ENCODE results near the gene ZBTB5. TPM values are rescaled to one million over a fixed set of nuclear protein-coding genes. Genes with fewer than 3 reads are reported as not detected.

ZBTB5 gene
- total and polyA plus RNA-seq, 9 donors = 7.4 to 13.7 (median 11.8) TPM

DNA sequence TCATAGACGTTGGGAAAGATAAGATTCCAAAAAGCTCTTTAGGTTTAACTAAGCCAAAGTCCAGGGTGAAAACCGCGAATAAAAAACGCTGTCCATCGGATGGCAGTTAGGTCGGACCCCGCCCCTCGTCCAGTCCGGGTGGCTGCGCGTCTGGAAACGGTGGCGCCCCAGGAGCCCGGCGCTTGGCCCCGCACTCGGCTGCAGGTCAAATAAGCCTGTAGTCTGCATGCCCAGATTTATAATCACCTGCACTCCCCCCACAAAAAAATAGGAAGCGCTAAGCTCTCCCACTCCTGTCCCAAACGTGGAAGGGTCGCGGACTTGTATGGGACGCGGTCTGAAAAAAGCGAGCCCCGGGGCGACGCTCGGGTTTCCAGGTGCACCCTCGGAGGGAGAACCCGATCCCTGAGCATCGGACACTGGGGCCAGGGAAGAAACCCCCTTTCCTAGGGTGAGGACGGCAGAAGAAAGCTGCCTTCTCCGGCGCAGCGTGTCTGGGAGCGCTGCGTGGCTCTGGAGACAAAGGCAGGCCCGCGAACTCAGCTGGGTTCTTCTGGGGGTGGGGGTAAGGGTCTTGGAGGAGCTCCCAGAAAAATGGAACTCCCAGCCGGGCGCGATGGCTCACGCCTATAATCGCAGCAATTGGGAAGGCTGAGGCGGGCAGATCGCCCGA lies 923 bp upstream of the ZBTB5 start:
- TF ChIP-seq, protein P1, sequence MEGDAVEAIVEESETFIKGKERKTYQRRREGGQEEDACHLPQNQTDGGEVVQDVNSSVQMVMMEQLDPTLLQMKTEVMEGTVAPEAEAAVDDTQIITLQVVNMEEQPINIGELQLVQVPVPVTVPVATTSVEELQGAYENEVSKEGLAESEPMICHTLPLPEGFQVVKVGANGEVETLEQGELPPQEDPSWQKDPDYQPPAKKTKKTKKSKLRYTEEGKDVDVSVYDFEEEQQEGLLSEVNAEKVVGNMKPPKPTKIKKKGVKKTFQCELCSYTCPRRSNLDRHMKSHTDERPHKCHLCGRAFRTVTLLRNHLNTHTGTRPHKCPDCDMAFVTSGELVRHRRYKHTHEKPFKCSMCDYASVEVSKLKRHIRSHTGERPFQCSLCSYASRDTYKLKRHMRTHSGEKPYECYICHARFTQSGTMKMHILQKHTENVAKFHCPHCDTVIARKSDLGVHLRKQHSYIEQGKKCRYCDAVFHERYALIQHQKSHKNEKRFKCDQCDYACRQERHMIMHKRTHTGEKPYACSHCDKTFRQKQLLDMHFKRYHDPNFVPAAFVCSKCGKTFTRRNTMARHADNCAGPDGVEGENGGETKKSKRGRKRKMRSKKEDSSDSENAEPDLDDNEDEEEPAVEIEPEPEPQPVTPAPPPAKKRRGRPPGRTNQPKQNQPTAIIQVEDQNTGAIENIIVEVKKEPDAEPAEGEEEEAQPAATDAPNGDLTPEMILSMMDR (IDR thresholded peaks at IDR 0.05) = no peak
- no peak for TF ChIP-seq EP300 (IDR thresholded peaks at IDR 0.05)
- peak; percentile 76 for TF ChIP-seq POLR2A (IDR thresholded peaks at IDR 0.05)
- intact Hi-C loops (cut with DNase I) = loop anchor here in 1 of 4 donors (10.0 kb wide), 1 partner anchor 1711 kb away; the partner anchor contains the start of gene MSMP
- WGBS, 3 donors = 0% methylated on average over 45 to 47 of the region's 47 CpGs
- Histone ChIP-seq H3K4me1 (ENCODE audit: insufficient read depth) (peaks cover 4% of the 10 kb centered on the region), H3K9me3 (no peaks in the 10 kb centered on the region), H3K4me3 (peak overlapping the region; percentile 95), H3K27me3 (no peaks in the 10 kb centered on the region), H3K27ac (peak overlapping the region; percentile 60 to 97), H3K36me3 (no peaks in the 10 kb centered on the region)
- DNase-seq = peak; percentile 74 to 87 (median 87)

DNA sequence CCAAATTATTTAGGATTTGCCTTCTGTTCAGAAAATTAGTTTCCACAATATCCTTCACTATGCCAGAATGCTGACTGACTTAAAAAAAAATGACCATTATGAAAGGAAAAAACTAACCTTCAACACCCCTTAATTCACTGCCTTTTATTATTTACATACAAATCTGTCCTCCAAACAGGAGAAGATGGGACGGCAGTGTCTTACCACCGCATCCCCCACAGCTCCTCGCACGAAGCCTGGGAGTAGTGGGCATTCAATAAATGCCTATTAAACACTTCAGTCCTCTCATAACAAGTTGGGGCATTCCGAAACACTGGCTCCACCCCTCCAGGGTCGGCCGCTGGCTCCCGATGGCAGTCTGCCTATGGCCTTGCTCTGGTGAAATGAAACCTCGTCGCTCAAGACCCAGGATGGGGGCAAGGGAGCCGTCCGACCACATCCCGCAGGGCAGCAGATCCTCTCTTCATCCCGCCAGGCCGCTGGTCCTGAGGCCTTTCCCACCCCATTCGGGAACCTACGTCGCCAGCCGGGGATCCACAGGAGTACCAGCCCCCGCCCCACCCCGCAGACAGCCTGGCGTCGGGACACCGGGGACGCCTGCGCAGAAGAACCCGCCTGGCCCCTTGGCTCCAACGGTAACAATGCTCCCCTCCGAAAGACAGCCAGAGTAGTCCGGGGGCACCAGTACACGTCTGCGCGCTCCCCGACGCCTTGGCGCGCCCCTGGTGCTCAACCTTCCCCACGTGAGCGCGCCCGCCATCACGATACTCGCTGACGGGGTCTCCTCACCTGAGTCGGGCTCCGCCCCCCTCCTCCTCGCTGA lies 613 bp downstream of the ZBTB5 start:
- intact Hi-C loops (cut with DNase I) = loop anchor here in 1 of 4 donors (5.0 to 10.0 kb wide), 2 partner anchors 37 to 1710 kb away; partner anchors contain the start of gene MSMP
- DNase-seq = peak in 2 of 5 donors; percentile 76 to 77
- TF ChIP-seq, protein P1 (IDR thresholded peaks at IDR 0.05) = no peak
- TF ChIP-seq POLR2A (IDR thresholded peaks at IDR 0.05) = no peak
- no peak for TF ChIP-seq EP300 (IDR thresholded peaks at IDR 0.05)
- peaks cover 4% of the 10 kb centered on the region for H3K4me1 ChIP-seq (ENCODE audit: insufficient read depth)
- H3K36me3 ChIP-seq = no peaks in the 10 kb centered on the region
- H3K27me3 ChIP-seq = no peaks in the 10 kb centered on the region
- peak overlapping the region; percentile 94 to 97 for H3K27ac ChIP-seq
- H3K4me3 ChIP-seq = peak overlapping the region; percentile 95
- no peaks in the 10 kb centered on the region for H3K9me3 ChIP-seq
- WGBS, 3 donors = 0% methylated on average over 35 to 47 of the region's 47 CpGs

DNA sequence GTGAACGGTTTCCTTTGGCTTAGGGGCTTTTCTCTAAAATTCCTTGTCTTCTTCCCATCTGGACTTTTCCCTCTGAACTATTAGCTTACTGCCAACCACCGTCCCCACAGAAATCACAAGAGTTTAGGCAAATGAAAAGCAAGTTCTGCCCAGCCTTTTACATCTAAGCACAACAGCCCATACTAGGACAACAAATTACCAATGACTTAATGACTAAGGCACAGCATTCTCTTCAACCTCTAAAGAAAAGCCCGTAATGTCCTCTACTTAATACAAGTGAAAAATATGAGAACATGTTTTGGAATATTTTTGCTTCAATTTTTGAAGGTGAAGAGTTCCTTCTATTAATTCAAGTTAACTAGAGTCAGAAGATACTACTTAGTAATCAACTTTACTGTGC lies 1.2 kb downstream of the ZBTB5 start:
- TF ChIP-seq, protein P1 (IDR thresholded peaks at IDR 0.05) = no peak
- TF ChIP-seq POLR2A (IDR thresholded peaks at IDR 0.05) (no peak), EP300 (IDR thresholded peaks at IDR 0.05) (no peak)
- H3K36me3 ChIP-seq = no peaks in the 10 kb centered on the region
- intact Hi-C loops (cut with DNase I) = loop anchor here in 1 of 4 donors (5.0 to 10.0 kb wide), 2 partner anchors 37 to 1709 kb away; partner anchors contain the start of gene MSMP
- peak overlapping the region; percentile 95 for H3K4me3 ChIP-seq
- 25 to 33% (median 27%) methylated on average over 3 of the region's 3 CpGs for WGBS, 3 donors
- H3K27me3 ChIP-seq = no peaks in the 10 kb centered on the region
- H3K27ac ChIP-seq = no peak overlapping the region
- H3K9me3 ChIP-seq = no peaks in the 10 kb centered on the region
- peaks cover 4% of the 10 kb centered on the region for H3K4me1 ChIP-seq (ENCODE audit: insufficient read depth)
- DNase-seq = no peak

DNA sequence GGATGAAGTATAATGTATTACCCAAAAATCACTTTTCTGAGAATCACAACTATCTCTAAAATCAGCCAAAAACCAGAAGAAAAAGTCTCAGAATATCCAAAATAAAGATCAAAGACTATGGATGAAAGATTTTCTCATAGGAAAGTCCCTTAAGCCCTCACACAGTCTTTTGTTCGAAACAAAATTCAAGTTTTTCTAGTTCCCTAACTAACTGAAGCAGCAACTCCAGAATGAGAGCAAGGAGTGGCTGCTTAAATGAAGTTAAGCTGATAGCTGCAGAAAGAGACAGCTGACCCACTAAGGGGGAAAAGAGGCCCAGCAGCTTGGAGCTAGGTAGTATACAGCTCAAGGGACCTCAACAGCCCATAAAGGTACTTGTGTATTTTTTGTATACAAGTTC lies 8.4 kb downstream of the ZBTB5 start:
- Histone ChIP-seq H3K9me3 (no peaks in the 10 kb centered on the region), H3K27me3 (no peaks in the 10 kb centered on the region), H3K27ac (no peak overlapping the region), H3K4me3 (no peak overlapping the region), H3K4me1 (ENCODE audit: insufficient read depth) (peaks cover 9% of the 10 kb centered on the region), H3K36me3 (no peaks in the 10 kb centered on the region)
- intact Hi-C loops (cut with DNase I) = no loop called here
- no peak for DNase-seq
- TF ChIP-seq EP300 (IDR thresholded peaks at IDR 0.05) = no peak
- TF ChIP-seq, protein P1 (IDR thresholded peaks at IDR 0.05) = no peak
- TF ChIP-seq POLR2A (IDR thresholded peaks at IDR 0.05) = no peak
- 90 to 96% (median 93%) methylated on average over 1 of the region's 1 CpG for WGBS, 3 donors

All from ovary (tissue), 9 donors.